ENCODE results near the gene SGPP2.

GRCh38 chr2:222495388-222495787, 71.0 kb downstream of the SGPP2 start:
- TF ChIP-seq EZH2 (IDR thresholded peaks at IDR 0.05; ENCODE audit: low read length, unreplicated experiment): no peak
- no peak for TF ChIP-seq CTCF (conservative IDR thresholded peaks at IDR 0.05; ENCODE audit: low read depth, low read length)
- TF ChIP-seq EZH2phosphoT487 (IDR thresholded peaks at IDR 0.05; ENCODE audit: borderline replicate concordance, low read length): no peak

Measured in PC-3 (cell line).